ENCODE results near the gene TMPRSS2.

The TMPRSS2 gene

DNA sequence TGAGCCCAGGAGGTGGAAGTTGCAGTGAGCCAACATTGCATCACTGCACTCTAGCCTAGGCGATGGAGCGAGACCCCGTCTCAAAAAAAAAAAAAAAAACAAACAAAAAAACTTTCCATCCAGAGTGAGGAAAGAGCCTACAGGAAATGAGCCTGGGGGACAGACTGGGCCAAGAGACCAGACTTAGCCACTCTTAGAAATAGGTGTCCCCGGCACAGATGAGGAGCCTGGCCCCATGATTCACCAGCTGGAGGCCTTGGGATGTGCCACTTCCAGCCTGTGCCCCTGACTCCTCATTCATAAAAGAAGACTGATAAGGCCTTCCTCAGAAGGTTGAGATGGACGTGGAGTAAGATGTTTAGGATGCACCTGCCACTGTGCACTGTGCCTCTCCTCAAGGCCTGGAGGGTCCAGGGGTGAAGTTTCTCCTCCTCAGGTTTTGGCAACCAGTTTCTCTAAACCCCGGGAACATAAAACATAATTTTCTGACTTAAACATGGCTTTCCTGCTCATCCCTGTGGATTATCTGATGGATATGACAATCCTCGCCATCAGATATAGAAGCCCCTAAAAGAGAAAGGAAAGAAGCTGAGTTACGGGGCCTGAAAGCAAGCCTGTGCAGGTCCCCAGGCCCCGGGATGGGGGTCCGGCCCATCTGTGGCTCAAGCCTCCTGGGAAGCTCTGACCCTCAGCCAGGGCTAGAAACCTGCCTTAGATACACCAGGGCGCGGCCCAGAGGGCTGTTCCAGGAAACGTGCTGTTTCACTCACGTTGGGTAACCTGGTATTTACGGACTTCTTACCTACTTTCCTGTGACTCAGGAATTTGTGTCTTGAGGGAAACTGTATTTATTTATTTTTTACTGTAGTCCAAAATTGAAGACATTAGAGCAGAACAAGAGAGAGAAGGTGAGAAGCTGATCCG is 55.9 kb downstream of the TMPRSS2 start:
- H3K4me3 ChIP-seq (ENCODE audit: control insufficient read depth in 1 of 7, extremely low read depth in 1 of 7, insufficient read depth in 4 of 7, low read depth in 2 of 7, low read length in 6 of 7) = no peak overlapping the region
- ChIA-PET POLR2A (no interaction called here), CTCF (interaction anchor here (0.6 to 1.1 kb wide), 2 partner anchors 8 to 172 kb away, joined by 3 read pairs; no protein-coding TSS in a partner anchor)
- DNase-seq = no peak
- H3K27me3 ChIP-seq (replicated peaks in 2 of 5; ENCODE audit: control insufficient read depth in 4 of 5, insufficient read depth in 5 of 5, low read length in 4 of 5) = no peaks in the 10 kb centered on the region
- no peaks in the 10 kb centered on the region for H3K9me3 ChIP-seq (ENCODE audit: control extremely low read depth in 1 of 5, control insufficient read depth in 4 of 5, insufficient read depth in 2 of 5, low read depth in 1 of 5, low read length in 4 of 5)
- no peaks in the 10 kb centered on the region for H3K4me1 ChIP-seq (ENCODE audit: control extremely low read depth in 1 of 4, control insufficient read depth in 4 of 4, insufficient read depth in 4 of 4, low read length in 3 of 4)
- no peak overlapping the region for H3K27ac ChIP-seq (ENCODE audit: insufficient read depth in 1 of 2, low read depth in 1 of 2, low read length in 2 of 2, poor library complexity in 1 of 2, severe bottlenecking in 2 of 2)
- peaks cover 0 to 20% (median 0%) of the 10 kb centered on the region in 4 experiments for H3K36me3 ChIP-seq (ENCODE audit: control insufficient read depth in 4 of 4, insufficient read depth in 4 of 4, low read length in 3 of 4)
- 100% methylated on average over 8 of the region's 16 CpGs for WGBS (ENCODE audit: insufficient coverage)

GRCh38 chr21:41449613-41450012 is 58.3 kb downstream of the TMPRSS2 start:
- POLR2A ChIA-PET = no interaction called here

GRCh38 chr21:41447356-41447755 is 60.6 kb downstream of the TMPRSS2 start:
- ChIA-PET CTCF (interaction anchor here (1.7 kb wide), 1 partner anchor 12 kb away, joined by 4 read pairs; no protein-coding TSS in a partner anchor), POLR2A (no interaction called here)
- H3K4me1 ChIP-seq (ENCODE audit: control extremely low read depth in 1 of 4, control insufficient read depth in 4 of 4, insufficient read depth in 4 of 4, low read length in 3 of 4) = no peaks in the 10 kb centered on the region
- no peaks in the 10 kb centered on the region for H3K27me3 ChIP-seq (replicated peaks in 2 of 5; ENCODE audit: control insufficient read depth in 4 of 5, insufficient read depth in 5 of 5, low read length in 4 of 5)
- H3K9me3 ChIP-seq (ENCODE audit: control extremely low read depth in 1 of 5, control insufficient read depth in 4 of 5, insufficient read depth in 2 of 5, low read depth in 1 of 5, low read length in 4 of 5) = no peaks in the 10 kb centered on the region
- DNase-seq = no peak
- H3K27ac ChIP-seq (ENCODE audit: insufficient read depth in 1 of 2, low read depth in 1 of 2, low read length in 2 of 2, poor library complexity in 1 of 2, severe bottlenecking in 2 of 2) = no peak overlapping the region
- H3K36me3 ChIP-seq (ENCODE audit: control insufficient read depth in 4 of 4, insufficient read depth in 4 of 4, low read length in 3 of 4) = peaks cover 0 to 32% (median 12%) of the 10 kb centered on the region in 4 experiments
- WGBS (ENCODE audit: insufficient coverage) = 91% methylated on average over 2 of the region's 3 CpGs
- H3K4me3 ChIP-seq (ENCODE audit: control insufficient read depth in 1 of 7, extremely low read depth in 1 of 7, insufficient read depth in 4 of 7, low read depth in 2 of 7, low read length in 6 of 7) = no peak overlapping the region

More at GRCh38 chr21:41449613-41450012, 58.3 kb downstream of the TMPRSS2 start:
- Histone ChIP-seq H3K9me3 (ENCODE audit: control extremely low read depth in 1 of 5, control insufficient read depth in 4 of 5, insufficient read depth in 2 of 5, low read depth in 1 of 5, low read length in 4 of 5) (no peaks in the 10 kb centered on the region), H3K4me1 (ENCODE audit: control extremely low read depth in 1 of 4, control insufficient read depth in 4 of 4, insufficient read depth in 4 of 4, low read length in 3 of 4) (no peaks in the 10 kb centered on the region), H3K27ac (ENCODE audit: insufficient read depth in 1 of 2, low read depth in 1 of 2, low read length in 2 of 2, poor library complexity in 1 of 2, severe bottlenecking in 2 of 2) (no peak overlapping the region), H3K36me3 (ENCODE audit: control insufficient read depth in 4 of 4, insufficient read depth in 4 of 4, low read length in 3 of 4) (peaks cover 0 to 28% (median 4%) of the 10 kb centered on the region in 4 experiments), H3K4me3 (ENCODE audit: control insufficient read depth in 1 of 7, extremely low read depth in 1 of 7, insufficient read depth in 4 of 7, low read depth in 2 of 7, low read length in 6 of 7) (no peak overlapping the region), H3K27me3 (replicated peaks in 2 of 5; ENCODE audit: control insufficient read depth in 4 of 5, insufficient read depth in 5 of 5, low read length in 4 of 5) (no peaks in the 10 kb centered on the region)
- CTCF ChIA-PET = interaction anchor here (1.5 to 2.8 kb wide), 2 partner anchors 10 to 166 kb away, joined by 4 to 9 read pairs; no protein-coding TSS in a partner anchor
- WGBS (ENCODE audit: insufficient coverage) = 67% methylated on average over 3 of the region's 5 CpGs
- no peak for DNase-seq

- POLR2A ChIA-PET = no interaction called here
Observed at GRCh38 chr21:41446586-41446985, 61.4 kb downstream of the TMPRSS2 start.

DNA sequence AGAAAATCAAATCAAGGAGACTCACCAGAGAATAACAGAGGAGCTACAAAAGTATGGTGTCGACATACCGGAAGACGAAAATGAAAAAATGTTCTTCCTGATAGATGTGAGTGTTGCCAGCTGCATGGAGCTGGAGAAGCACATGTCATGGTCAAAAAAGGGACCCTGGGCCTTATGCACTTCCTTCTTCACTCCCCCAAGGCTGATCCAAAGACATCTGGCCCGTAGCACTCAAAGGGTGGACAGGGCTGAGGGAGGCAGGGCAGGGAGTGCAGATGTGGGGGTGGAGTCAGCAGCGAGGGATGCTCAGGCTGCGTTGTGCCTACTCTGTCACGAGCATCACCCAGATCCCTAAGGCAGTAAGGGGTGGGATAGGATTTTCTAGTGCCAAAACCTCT is 62.5 kb downstream of the TMPRSS2 start:
- no peak for DNase-seq
- Histone ChIP-seq H3K36me3 (ENCODE audit: control insufficient read depth in 4 of 4, insufficient read depth in 4 of 4, low read length in 3 of 4) (peaks cover 0 to 46% (median 15%) of the 10 kb centered on the region in 4 experiments), H3K27ac (ENCODE audit: insufficient read depth in 1 of 2, low read depth in 1 of 2, low read length in 2 of 2, poor library complexity in 1 of 2, severe bottlenecking in 2 of 2) (no peak overlapping the region), H3K27me3 (replicated peaks in 2 of 5; ENCODE audit: control insufficient read depth in 4 of 5, insufficient read depth in 5 of 5, low read length in 4 of 5) (no peaks in the 10 kb centered on the region), H3K4me3 (ENCODE audit: control insufficient read depth in 1 of 7, extremely low read depth in 1 of 7, insufficient read depth in 4 of 7, low read depth in 2 of 7, low read length in 6 of 7) (no peak overlapping the region), H3K4me1 (ENCODE audit: control extremely low read depth in 1 of 4, control insufficient read depth in 4 of 4, insufficient read depth in 4 of 4, low read length in 3 of 4) (no peaks in the 10 kb centered on the region), H3K9me3 (ENCODE audit: control extremely low read depth in 1 of 5, control insufficient read depth in 4 of 5, insufficient read depth in 2 of 5, low read depth in 1 of 5, low read length in 4 of 5) (no peaks in the 10 kb centered on the region)
- CTCF ChIA-PET = interaction anchor here (1.7 kb wide), 1 partner anchor 14 kb away, joined by 4 read pairs; no protein-coding TSS in a partner anchor
- POLR2A ChIA-PET = no interaction called here
- 100% methylated on average over 5 of the region's 7 CpGs for WGBS (ENCODE audit: insufficient coverage)

More at GRCh38 chr21:41446586-41446985, 61.4 kb downstream of the TMPRSS2 start:
- no peak for DNase-seq
- Histone ChIP-seq H3K4me1 (ENCODE audit: control extremely low read depth in 1 of 4, control insufficient read depth in 4 of 4, insufficient read depth in 4 of 4, low read length in 3 of 4) (no peaks in the 10 kb centered on the region), H3K36me3 (ENCODE audit: control insufficient read depth in 4 of 4, insufficient read depth in 4 of 4, low read length in 3 of 4) (peaks cover 0 to 36% (median 13%) of the 10 kb centered on the region in 4 experiments), H3K4me3 (ENCODE audit: control insufficient read depth in 1 of 7, extremely low read depth in 1 of 7, insufficient read depth in 4 of 7, low read depth in 2 of 7, low read length in 6 of 7) (no peak overlapping the region), H3K27me3 (replicated peaks in 2 of 5; ENCODE audit: control insufficient read depth in 4 of 5, insufficient read depth in 5 of 5, low read length in 4 of 5) (no peaks in the 10 kb centered on the region), H3K27ac (ENCODE audit: insufficient read depth in 1 of 2, low read depth in 1 of 2, low read length in 2 of 2, poor library complexity in 1 of 2, severe bottlenecking in 2 of 2) (no peak overlapping the region), H3K9me3 (ENCODE audit: control extremely low read depth in 1 of 5, control insufficient read depth in 4 of 5, insufficient read depth in 2 of 5, low read depth in 1 of 5, low read length in 4 of 5) (no peaks in the 10 kb centered on the region)
- CTCF ChIA-PET = interaction anchor here (1.7 kb wide), 1 partner anchor 13 kb away, joined by 4 read pairs; no protein-coding TSS in a partner anchor
- 97% methylated on average over 4 of the region's 4 CpGs for WGBS (ENCODE audit: insufficient coverage)

DNA sequence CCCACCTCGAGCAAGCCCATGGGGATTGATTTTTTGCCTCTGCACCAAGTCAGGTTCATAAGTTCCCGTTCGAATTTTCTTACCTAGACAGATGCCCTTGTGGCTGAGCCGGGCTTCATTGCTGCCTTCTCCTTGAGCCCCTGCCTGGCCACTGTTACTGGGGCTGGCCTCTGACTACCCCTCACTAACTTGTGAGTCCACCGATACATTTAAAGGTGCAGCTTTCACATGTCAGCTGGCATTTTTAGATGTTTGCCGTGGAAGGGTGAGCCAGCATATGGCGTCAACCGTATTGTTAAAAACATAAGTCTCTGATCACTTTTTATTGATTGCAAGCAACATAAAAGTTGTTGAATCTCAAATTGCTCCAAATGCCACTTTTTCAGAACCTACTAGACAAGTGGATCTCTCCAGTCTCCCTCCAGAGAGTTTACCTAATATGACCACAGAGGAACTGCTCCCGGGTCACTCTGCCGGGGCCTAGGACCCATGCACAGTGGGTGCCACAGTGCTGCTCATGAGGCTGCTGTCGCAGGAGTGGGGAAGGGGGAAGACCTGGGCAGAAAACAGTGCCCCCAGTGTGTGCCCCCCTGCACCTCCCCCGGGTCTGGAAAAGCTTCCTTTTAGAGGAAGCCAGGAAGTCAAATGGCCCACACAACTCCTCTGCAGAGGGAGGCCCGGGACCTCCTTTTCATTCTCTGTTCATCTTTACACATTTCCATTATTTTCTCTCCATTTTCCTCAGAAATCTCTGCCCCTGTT is 63.1 kb downstream of the TMPRSS2 start:
- ChIA-PET POLR2A (no interaction called here), CTCF (no interaction called here)
- no peak overlapping the region for H3K27ac ChIP-seq (ENCODE audit: insufficient read depth in 1 of 2, low read depth in 1 of 2, low read length in 2 of 2, poor library complexity in 1 of 2, severe bottlenecking in 2 of 2)
- peaks cover 0 to 46% (median 15%) of the 10 kb centered on the region in 4 experiments for H3K36me3 ChIP-seq (ENCODE audit: control insufficient read depth in 4 of 4, insufficient read depth in 4 of 4, low read length in 3 of 4)
- no peaks in the 10 kb centered on the region for H3K27me3 ChIP-seq (replicated peaks in 2 of 5; ENCODE audit: control insufficient read depth in 4 of 5, insufficient read depth in 5 of 5, low read length in 4 of 5)
- no peaks in the 10 kb centered on the region for H3K9me3 ChIP-seq (ENCODE audit: control extremely low read depth in 1 of 5, control insufficient read depth in 4 of 5, insufficient read depth in 2 of 5, low read depth in 1 of 5, low read length in 4 of 5)
- no peak overlapping the region for H3K4me3 ChIP-seq (ENCODE audit: control insufficient read depth in 1 of 7, extremely low read depth in 1 of 7, insufficient read depth in 4 of 7, low read depth in 2 of 7, low read length in 6 of 7)
- 89% methylated on average over 13 of the region's 13 CpGs for WGBS (ENCODE audit: insufficient coverage)
- DNase-seq = no peak
- H3K4me1 ChIP-seq (ENCODE audit: control extremely low read depth in 1 of 4, control insufficient read depth in 4 of 4, insufficient read depth in 4 of 4, low read length in 3 of 4) = no peaks in the 10 kb centered on the region

All from common myeloid progenitor, CD34-positive (primary cell).